ENCODE results near the gene ANKMY1.

DNA sequence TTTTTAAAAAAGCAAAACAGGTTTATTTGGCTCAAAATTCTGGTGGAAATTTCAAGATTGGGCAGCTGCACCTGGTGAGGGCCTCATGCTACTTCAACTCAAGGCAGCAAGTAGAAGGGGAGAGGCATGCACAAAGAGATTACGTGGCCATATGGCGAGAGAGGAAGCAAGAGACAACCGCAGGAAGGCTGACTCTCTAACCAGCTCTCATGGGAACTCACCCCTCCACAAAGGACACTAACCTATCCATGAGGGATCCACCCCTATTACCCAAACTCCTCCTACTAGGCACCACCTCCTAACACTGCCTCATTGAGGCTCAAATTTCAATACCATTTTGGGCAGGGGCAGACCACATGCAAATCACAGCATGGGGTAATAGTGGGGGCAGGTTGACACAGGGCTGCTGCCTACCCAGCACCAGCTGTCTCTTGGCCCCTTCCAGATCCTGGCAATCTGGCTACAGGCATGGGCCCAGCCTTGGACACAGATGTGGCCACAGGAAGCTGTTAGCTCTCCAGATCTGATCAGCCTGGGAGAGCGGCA, 26.8 kb upstream of the ANKMY1 start:
- TF ChIP-seq, protein P1, sequence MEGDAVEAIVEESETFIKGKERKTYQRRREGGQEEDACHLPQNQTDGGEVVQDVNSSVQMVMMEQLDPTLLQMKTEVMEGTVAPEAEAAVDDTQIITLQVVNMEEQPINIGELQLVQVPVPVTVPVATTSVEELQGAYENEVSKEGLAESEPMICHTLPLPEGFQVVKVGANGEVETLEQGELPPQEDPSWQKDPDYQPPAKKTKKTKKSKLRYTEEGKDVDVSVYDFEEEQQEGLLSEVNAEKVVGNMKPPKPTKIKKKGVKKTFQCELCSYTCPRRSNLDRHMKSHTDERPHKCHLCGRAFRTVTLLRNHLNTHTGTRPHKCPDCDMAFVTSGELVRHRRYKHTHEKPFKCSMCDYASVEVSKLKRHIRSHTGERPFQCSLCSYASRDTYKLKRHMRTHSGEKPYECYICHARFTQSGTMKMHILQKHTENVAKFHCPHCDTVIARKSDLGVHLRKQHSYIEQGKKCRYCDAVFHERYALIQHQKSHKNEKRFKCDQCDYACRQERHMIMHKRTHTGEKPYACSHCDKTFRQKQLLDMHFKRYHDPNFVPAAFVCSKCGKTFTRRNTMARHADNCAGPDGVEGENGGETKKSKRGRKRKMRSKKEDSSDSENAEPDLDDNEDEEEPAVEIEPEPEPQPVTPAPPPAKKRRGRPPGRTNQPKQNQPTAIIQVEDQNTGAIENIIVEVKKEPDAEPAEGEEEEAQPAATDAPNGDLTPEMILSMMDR (IDR thresholded peaks at IDR 0.05), result no peak
- no peak for TF ChIP-seq POLR2A (IDR thresholded peaks at IDR 0.05)

All from lower leg skin (tissue), 3 donors.